Muscle of leg (tissue), 9 donors: Measurements from ENCODE around the gene DCST2. TPM values are rescaled to one million over a fixed set of nuclear protein-coding genes. Genes with fewer than 3 reads are reported as not detected.

Source experiments
- polyA plus RNA-seq, 8 donors: library from polyadenylated mRNA; unstranded; fragments of 120-200 nt; gene quantifications; one replicate each; pipeline versions ENCODE4 v1.2.1 to v1.2.3, GENCODE V29; 2013; ENCODE audit warnings: inconsistent platforms in 1 of 8, low replicate concordance in 1 of 8; ENCODE audit not compliant: insufficient read length in 8 of 8, insufficient read depth in 1 of 8
- total RNA-seq: library from RNA; stranded (reverse); fragments of 120-200 nt; gene quantifications from one replicate; pipeline ENCODE4 v1.2.4, GENCODE V29; 2013

DCST2 gene
- total and polyA plus RNA-seq, 9 donors, result 0.49 to 1.6 (median 0.78) TPM

Other genes with a start within 250 kb of the DCST2 start
- 5.1 TPM for gene KCNN3, start 163.5 kb downstream of the DCST2 start, total RNA-seq
- 1 to 10 TPM; 6.4 to 9.6 (median 8.1) TPM for gene KCNN3, start 163.5 kb downstream of the DCST2 start, polyA plus RNA-seq
- gene PMVK, start 97.1 kb downstream of the DCST2 start, total RNA-seq, result 10.3 TPM
- gene PMVK, start 97.1 kb downstream of the DCST2 start, polyA plus RNA-seq, result 10 to 100 TPM; 31.0 to 38.7 (median 33.9) TPM
- 160 TPM for gene PBXIP1, start 77.7 kb downstream of the DCST2 start, total RNA-seq
- 100 to 1,000 TPM; 109 to 161 (median 145) TPM for gene PBXIP1, start 77.7 kb downstream of the DCST2 start, polyA plus RNA-seq
- 17.1 TPM for gene PYGO2, start 72.0 kb downstream of the DCST2 start, total RNA-seq
- 10 to 100 TPM; 27.1 to 32.1 (median 29.6) TPM for gene PYGO2, start 72.0 kb downstream of the DCST2 start, polyA plus RNA-seq
- 69.9 TPM for gene SHC1, start 63.0 kb downstream of the DCST2 start, total RNA-seq
- gene SHC1, start 63.0 kb downstream of the DCST2 start, polyA plus RNA-seq, result 100 to 1,000 TPM in 2 of 8 donors, 10 to 100 TPM in 6; 59.3 to 118 (median 91.3) TPM
- 63.8 TPM for gene CKS1B, start 59.1 kb downstream of the DCST2 start, total RNA-seq
- gene CKS1B, start 59.1 kb downstream of the DCST2 start, polyA plus RNA-seq, result 10 to 100 TPM; 57.1 to 84.9 (median 70.4) TPM
- gene FLAD1, start 50.4 kb downstream of the DCST2 start, total RNA-seq, result 21.9 TPM
- 10 to 100 TPM; 16.7 to 21.6 (median 20.1) TPM for gene FLAD1, start 50.4 kb downstream of the DCST2 start, polyA plus RNA-seq
- 0.40 TPM for gene LENEP, start 40.2 kb downstream of the DCST2 start, total RNA-seq
- under 1 TPM in 3 of 8 donors, not detected in 5; 0.24 to 0.39 (median 0.30) TPM for gene LENEP, start 40.2 kb downstream of the DCST2 start, polyA plus RNA-seq
- 7.6 TPM for gene ZBTB7B, start 31.0 kb downstream of the DCST2 start, total RNA-seq
- gene ZBTB7B, start 31.0 kb downstream of the DCST2 start, polyA plus RNA-seq, result 10 to 100 TPM in 2 of 8 donors, 1 to 10 TPM in 6; 6.6 to 11.3 (median 9.5) TPM
- gene DCST1, start within 50 bp of the DCST2 start, total RNA-seq, result not detected
- under 1 TPM; 0.10 to 0.30 (median 0.16) TPM for gene DCST1, start within 50 bp of the DCST2 start, polyA plus RNA-seq
- 41.8 TPM for gene ADAM15, start 17.5 kb upstream of the DCST2 start, total RNA-seq
- gene ADAM15, start 17.5 kb upstream of the DCST2 start, polyA plus RNA-seq, result 10 to 100 TPM; 57.9 to 83.2 (median 70.8) TPM
- 7.5 TPM for gene EFNA4, start 30.0 kb upstream of the DCST2 start, total RNA-seq
- gene EFNA4, start 30.0 kb upstream of the DCST2 start, polyA plus RNA-seq, result 1 to 10 TPM; 5.6 to 9.5 (median 6.8) TPM
- 2.1 TPM for gene EFNA3, start 45.1 kb upstream of the DCST2 start, total RNA-seq
- 1 to 10 TPM; 1.7 to 3.9 (median 2.3) TPM for gene EFNA3, start 45.1 kb upstream of the DCST2 start, polyA plus RNA-seq
- gene EFNA1, start 94.1 kb upstream of the DCST2 start, total RNA-seq, result 15.3 TPM
- gene EFNA1, start 94.1 kb upstream of the DCST2 start, polyA plus RNA-seq, result 10 to 100 TPM; 18.3 to 37.5 (median 24.9) TPM
- 18.6 TPM for gene SLC50A1, start 102.1 kb upstream of the DCST2 start, total RNA-seq
- 10 to 100 TPM; 18.6 to 26.2 (median 21.4) TPM for gene SLC50A1, start 102.1 kb upstream of the DCST2 start, polyA plus RNA-seq
- gene DPM3, start 106.8 kb upstream of the DCST2 start, total RNA-seq, result 21.1 TPM
- gene DPM3, start 106.8 kb upstream of the DCST2 start, polyA plus RNA-seq, result 10 to 100 TPM; 20.1 to 27.9 (median 23.6) TPM
- gene KRTCAP2, start 139.5 kb upstream of the DCST2 start, total RNA-seq, result 70.4 TPM
- 10 to 100 TPM; 74.7 to 89.5 (median 87.6) TPM for gene KRTCAP2, start 139.5 kb upstream of the DCST2 start, polyA plus RNA-seq
- gene TRIM46, start 140.1 kb upstream of the DCST2 start, total RNA-seq, result 0.22 TPM
- gene TRIM46, start 140.1 kb upstream of the DCST2 start, polyA plus RNA-seq, result under 1 TPM; 0.29 to 0.81 (median 0.57) TPM
- 85.5 TPM for gene THBS3, start 174.1 kb upstream of the DCST2 start, total RNA-seq
- gene THBS3, start 174.1 kb upstream of the DCST2 start, polyA plus RNA-seq, result 10 to 100 TPM; 62.8 to 83.2 (median 70.4) TPM
- gene MTX1, start 174.9 kb upstream of the DCST2 start, total RNA-seq, result 19.7 TPM
- gene MTX1, start 174.9 kb upstream of the DCST2 start, polyA plus RNA-seq, result 10 to 100 TPM; 19.6 to 24.5 (median 21.8) TPM
- 4.2 TPM for gene ENTREP3, start 221.7 kb upstream of the DCST2 start, total RNA-seq
- gene ENTREP3, start 221.7 kb upstream of the DCST2 start, polyA plus RNA-seq, result 10 to 100 TPM; 12.3 to 21.7 (median 16.8) TPM
- 24.6 TPM for gene SCAMP3, start 228.6 kb upstream of the DCST2 start, total RNA-seq
- gene SCAMP3, start 228.6 kb upstream of the DCST2 start, polyA plus RNA-seq, result 10 to 100 TPM; 36.3 to 51.4 (median 40.8) TPM
- 26.1 TPM for gene CLK2, start 239.7 kb upstream of the DCST2 start, total RNA-seq
- 10 to 100 TPM; 39.3 to 50.9 (median 44.8) TPM for gene CLK2, start 239.7 kb upstream of the DCST2 start, polyA plus RNA-seq
- gene HCN3, start 243.7 kb upstream of the DCST2 start, total RNA-seq, result 1.6 TPM
- 1 to 10 TPM; 3.4 to 6.7 (median 4.0) TPM for gene HCN3, start 243.7 kb upstream of the DCST2 start, polyA plus RNA-seq